Progenitor cell of endocrine pancreas (in vitro differentiated cells): ENCODE results near the gene CXCR2. TPM values are rescaled to one million over a fixed set of nuclear protein-coding genes. Genes with fewer than 3 reads are reported as not detected.

ENCODE experiments used
- DNase-seq: peaks from one replicate; pipeline ENCODE4 v3.0.0; 2021; ENCODE audit warnings: low spot score; ENCODE audit not compliant: unreplicated experiment
- H3K27ac Mint-ChIP-seq: 2 replicates; pipeline ENCODE4 v1.8.0; 2021; ENCODE audit warnings: mild to moderate bottlenecking, moderate library complexity, mixed read lengths
- H3K27me3 Mint-ChIP-seq: 2 replicates; pipeline ENCODE4 v1.8.0; 2021; ENCODE audit warnings: mixed read lengths
- H3K36me3 Mint-ChIP-seq: 2 replicates; pipeline ENCODE4 v1.8.0; 2022; ENCODE audit warnings: mixed read lengths; ENCODE audit not compliant: insufficient read depth
- H3K4me1 Mint-ChIP-seq: 2 replicates; pipeline ENCODE4 v1.8.0; 2021; ENCODE audit warnings: low read depth, mixed read lengths
- H3K4me3 Mint-ChIP-seq: 2 replicates; pipeline ENCODE4 v1.8.0; 2021; ENCODE audit warnings: low read depth, mild to moderate bottlenecking, moderate library complexity, mixed read lengths
- H3K9me3 Mint-ChIP-seq: 2 replicates; pipeline ENCODE4 v1.8.0; 2021; ENCODE audit warnings: low read depth, mixed read lengths
- total RNA-seq: library from RNA; stranded (reverse); gene quantifications from 2 replicates; pipeline ENCODE4 v1.2.1, GENCODE V29; 2021
- TF ChIP-seq, protein P1 (sequence below): fragments of 200-600 bp; sonication (generic); IDR thresholded peaks from one replicate; pipeline ENCODE4 v1.5.0; 2021; ENCODE audit warnings: antibody characterized with exemption, mild to moderate bottlenecking; ENCODE audit not compliant: unreplicated experiment

The CXCR2 gene
- total RNA-seq, 1 donor from 2014 or later = not detected

DNA sequence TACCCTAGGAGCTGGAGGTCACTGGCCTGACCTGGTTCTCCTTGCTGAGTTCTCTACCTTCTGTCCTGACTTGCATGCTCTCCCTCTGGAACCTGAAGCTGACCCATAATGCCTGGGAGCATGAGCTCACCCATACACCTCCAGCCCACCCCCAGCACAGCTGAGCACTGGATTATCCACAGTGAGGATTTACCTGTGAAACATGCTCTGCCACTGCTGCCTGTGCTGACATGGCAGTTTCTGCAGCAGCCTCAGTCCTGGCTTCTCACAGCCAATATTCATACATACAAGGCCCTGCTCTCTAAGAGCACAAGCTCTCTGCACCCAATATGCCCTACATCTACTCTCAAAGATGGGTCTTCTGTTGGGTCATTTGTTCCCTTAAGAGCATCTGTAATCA, 5.0 kb downstream of the CXCR2 start:
- Mint-ChIP-seq H3K36me3 (no peaks in the 10 kb centered on the region), H3K9me3 (no peaks in the 10 kb centered on the region), H3K4me3 (no peak overlapping the region), H3K4me1 (no peaks in the 10 kb centered on the region), H3K27me3 (peaks cover 24% of the 10 kb centered on the region), H3K27ac (no peak overlapping the region)
- DNase-seq = no peak
- TF ChIP-seq, protein P1, sequence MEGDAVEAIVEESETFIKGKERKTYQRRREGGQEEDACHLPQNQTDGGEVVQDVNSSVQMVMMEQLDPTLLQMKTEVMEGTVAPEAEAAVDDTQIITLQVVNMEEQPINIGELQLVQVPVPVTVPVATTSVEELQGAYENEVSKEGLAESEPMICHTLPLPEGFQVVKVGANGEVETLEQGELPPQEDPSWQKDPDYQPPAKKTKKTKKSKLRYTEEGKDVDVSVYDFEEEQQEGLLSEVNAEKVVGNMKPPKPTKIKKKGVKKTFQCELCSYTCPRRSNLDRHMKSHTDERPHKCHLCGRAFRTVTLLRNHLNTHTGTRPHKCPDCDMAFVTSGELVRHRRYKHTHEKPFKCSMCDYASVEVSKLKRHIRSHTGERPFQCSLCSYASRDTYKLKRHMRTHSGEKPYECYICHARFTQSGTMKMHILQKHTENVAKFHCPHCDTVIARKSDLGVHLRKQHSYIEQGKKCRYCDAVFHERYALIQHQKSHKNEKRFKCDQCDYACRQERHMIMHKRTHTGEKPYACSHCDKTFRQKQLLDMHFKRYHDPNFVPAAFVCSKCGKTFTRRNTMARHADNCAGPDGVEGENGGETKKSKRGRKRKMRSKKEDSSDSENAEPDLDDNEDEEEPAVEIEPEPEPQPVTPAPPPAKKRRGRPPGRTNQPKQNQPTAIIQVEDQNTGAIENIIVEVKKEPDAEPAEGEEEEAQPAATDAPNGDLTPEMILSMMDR = no peak

DNA sequence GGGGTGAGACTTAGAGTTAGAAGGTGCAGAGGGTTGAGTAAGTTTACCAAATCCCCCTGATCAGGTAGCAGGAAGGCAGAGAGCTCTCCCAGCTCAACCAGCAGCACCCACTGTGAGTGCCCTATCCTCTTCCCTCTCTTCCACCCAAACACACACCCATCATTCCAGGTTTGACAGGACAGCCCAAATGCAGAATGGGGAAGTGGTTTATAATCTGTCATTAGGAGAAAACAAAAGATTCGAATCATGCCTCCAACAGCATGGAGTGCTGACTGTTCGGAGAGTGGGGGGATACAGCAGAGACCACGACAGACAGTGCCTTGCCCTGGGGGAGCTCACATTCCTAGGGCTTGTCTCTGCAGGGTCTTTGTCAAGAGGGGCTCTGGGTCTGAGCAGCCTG, 11.7 kb downstream of the CXCR2 start:
- no peak for DNase-seq
- Mint-ChIP-seq H3K27me3 (peaks cover 38% of the 10 kb centered on the region), H3K36me3 (no peaks in the 10 kb centered on the region), H3K27ac (no peak overlapping the region), H3K9me3 (no peaks in the 10 kb centered on the region), H3K4me1 (no peaks in the 10 kb centered on the region), H3K4me3 (no peak overlapping the region)
- TF ChIP-seq, protein P1 = no peak

DNA sequence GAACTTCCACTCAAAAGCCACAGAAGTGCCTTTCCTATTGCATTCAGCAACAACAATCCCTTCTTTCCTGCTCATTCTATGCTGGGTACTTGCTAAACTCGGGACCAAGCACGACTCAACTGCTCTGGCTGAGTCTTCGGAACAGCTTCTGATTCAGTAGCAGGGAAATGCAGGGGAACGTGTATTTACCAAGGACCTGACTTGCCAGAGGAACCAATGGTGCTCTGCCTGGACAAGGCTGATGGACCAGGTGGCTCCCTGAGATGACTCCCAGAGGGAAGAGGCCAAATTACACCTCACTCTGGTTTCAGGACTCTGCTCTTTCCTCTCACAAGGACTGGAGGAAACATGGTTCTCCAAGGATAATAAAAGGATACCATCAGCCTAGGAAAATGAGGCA, 12.2 kb downstream of the CXCR2 start:
- no peak for DNase-seq
- Mint-ChIP-seq H3K27ac (no peak overlapping the region), H3K27me3 (peaks cover 38% of the 10 kb centered on the region)

DNA sequence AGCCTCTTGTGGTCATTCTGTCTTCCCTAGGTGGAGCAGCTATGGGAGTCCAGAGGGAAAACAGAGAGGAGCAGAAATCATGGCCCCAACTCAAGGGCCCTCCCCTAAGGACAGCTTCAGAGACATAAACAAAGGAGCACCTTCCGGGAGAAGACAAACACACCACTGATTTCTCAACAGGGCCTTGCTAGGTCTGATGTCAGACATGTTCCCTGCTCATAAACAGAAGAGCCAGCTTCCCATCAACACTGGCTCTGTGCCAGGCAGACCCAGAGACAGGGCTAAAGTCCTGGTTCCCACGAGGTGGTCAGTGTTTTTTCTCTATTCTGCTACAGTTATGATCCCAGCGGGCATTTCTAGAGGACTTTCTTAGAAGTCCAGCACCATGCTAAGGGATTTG, 19.3 kb downstream of the CXCR2 start:
- TF ChIP-seq, protein P1 = no peak
- Mint-ChIP-seq H3K36me3 (no peaks in the 10 kb centered on the region), H3K9me3 (peaks cover 3% of the 10 kb centered on the region), H3K27ac (no peak overlapping the region), H3K4me3 (no peak overlapping the region), H3K27me3 (peaks cover 23% of the 10 kb centered on the region), H3K4me1 (no peaks in the 10 kb centered on the region)
- no peak for DNase-seq

More for the DNA sequence above, 12.2 kb downstream of the CXCR2 start:
- H3K9me3 Mint-ChIP-seq = no peaks in the 10 kb centered on the region
- TF ChIP-seq, protein P1 = no peak
- no peak overlapping the region for H3K4me3 Mint-ChIP-seq
- H3K36me3 Mint-ChIP-seq = no peaks in the 10 kb centered on the region
- H3K4me1 Mint-ChIP-seq = no peaks in the 10 kb centered on the region

DNA sequence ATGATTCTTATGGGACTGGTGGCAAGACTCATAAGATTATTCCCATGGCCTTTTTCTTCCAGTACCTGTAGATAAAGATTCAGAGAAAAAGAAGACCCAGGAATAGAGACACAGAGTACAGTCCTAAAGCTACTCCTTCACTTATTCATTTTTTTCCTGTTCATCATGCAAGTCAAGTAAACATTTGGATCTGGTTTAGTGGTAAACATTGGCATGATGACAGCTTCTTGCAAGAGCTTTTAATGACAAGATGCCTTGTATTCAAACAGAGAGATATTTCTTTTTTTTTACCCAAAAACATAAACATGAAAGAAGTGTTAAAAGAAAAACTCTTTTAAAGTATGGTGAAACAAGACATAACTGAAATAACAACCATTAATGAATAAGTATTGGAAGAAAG, 20.2 kb downstream of the CXCR2 start:
- no peak overlapping the region for H3K4me3 Mint-ChIP-seq
- H3K36me3 Mint-ChIP-seq = no peaks in the 10 kb centered on the region
- no peak overlapping the region for H3K27ac Mint-ChIP-seq
- H3K27me3 Mint-ChIP-seq = peaks cover 23% of the 10 kb centered on the region
- no peak for DNase-seq
- H3K4me1 Mint-ChIP-seq = no peaks in the 10 kb centered on the region
- H3K9me3 Mint-ChIP-seq = peaks cover 3% of the 10 kb centered on the region
- TF ChIP-seq, protein P1 = no peak
